NK-92 treated with Interleukin-12 subunit alpha and Interleukin-12 subunit beta, amount 100 ng/mL, for 24 hours (cell line): ENCODE data around the gene HAUS3.

ENCODE experiments used
- DNase-seq: peaks from one replicate; lab custom pipeline; 2025; lab: John Stamatoyannopoulos, UW

HAUS3 gene

DNA sequence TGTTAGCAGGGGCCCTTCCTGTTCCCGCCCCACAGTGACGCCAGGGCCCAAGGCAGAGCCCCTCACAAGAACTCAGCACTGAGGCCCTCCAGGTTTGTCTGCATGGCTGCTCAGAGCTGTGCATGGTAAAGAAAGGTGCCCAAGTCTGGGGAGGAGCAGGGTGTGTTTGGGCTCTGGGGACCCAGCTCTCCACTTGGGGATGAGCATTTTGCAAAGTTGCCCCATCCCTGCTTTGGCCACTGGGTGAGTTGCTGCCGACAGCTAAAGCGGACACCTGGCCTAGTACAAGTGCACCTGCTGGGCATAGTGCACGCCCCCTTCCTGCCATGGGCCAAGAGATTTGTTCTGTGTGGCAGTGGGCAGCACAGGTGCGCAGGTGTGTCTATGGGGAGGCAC is 22.0 kb upstream of the HAUS3 start:
- DNase-seq = no peak

DNA sequence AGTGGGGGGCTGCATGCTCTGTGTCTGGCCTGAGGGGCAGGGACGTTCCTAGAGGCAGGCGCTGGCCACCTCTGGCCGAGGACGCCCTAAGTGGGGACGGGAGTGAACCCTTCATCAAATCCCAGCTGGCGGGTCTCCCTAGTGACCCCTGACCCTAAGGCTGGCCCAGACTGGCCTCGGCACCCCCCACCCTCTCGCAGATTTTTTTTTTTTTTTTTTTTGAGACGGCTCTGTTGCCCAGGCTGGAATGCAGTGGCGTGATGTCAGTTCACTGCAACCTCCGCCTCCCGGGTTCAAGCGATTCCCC is 21.0 kb upstream of the HAUS3 start:
- DNase-seq = no peak

DNA sequence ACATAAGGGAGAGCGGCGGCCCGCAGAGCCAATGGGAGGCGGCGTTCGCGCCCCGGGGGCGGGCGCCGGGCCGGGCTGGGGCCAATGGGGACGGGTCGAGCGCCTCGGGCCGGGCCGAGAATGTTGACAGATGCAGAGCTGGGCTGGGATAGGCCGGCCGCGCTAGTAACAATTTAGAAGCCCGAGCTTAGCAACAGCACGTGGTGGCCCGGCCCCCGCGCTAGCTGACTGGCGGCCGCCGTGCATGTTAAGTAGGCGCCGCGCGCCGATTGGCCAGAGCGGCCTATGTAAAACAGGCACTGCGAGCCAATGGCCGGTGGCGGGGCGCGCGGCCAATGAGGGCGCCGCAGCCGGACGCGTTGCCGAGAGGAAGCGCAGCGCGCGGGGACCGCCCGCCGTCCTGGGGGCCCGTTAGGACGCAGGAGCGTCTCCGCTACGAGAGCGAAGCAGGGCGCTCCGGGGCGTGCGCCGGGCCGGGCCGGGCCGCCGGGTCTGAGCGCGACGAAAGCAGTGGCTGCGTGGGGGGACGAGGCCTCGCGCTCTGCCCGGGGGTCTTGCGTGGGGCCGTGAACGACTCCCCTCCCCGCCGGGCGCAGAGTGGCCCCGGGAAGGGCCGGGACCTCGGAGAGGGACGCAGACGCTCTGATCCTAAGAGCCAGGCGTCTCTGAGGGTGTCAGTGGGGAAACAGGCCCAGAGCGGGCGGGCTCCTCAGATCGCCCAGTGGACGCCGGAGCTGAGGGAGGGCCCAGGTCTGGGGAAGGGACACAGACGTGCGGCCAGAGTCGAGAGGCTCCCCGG is 20.4 kb upstream of the HAUS3 start:
- peak; percentile 98 for DNase-seq

DNA sequence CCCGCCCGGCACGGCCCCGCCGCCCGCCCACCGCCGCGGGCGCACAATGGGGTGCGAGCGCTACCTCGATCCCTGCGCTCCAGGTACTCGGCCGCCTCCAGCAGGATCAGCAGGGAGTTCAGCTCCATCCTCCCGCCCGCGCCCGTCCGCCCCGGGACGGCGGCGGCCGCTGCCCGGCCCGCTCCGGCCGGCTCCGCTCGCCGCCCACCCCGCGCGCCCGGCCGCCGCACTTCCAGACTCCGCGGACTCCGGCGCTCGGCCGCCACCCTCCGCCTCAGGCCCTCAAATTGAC is 19.9 kb upstream of the HAUS3 start, which contains the start of gene MXD4:
Gene MXD4, minus strand, starts transcription at position 257 of the 292 bp plus-strand sequence. Its CDS starts 129 bp downstream, at position 128.
- DNase-seq = no peak

- DNase-seq = peak; percentile 53
Measured at GRCh38 chr4:2261110-2261852, 19.4 kb upstream of the HAUS3 start.

GRCh38 chr4:2260344-2261109 is 18.6 kb upstream of the HAUS3 start:
- DNase-seq = no peak

DNA sequence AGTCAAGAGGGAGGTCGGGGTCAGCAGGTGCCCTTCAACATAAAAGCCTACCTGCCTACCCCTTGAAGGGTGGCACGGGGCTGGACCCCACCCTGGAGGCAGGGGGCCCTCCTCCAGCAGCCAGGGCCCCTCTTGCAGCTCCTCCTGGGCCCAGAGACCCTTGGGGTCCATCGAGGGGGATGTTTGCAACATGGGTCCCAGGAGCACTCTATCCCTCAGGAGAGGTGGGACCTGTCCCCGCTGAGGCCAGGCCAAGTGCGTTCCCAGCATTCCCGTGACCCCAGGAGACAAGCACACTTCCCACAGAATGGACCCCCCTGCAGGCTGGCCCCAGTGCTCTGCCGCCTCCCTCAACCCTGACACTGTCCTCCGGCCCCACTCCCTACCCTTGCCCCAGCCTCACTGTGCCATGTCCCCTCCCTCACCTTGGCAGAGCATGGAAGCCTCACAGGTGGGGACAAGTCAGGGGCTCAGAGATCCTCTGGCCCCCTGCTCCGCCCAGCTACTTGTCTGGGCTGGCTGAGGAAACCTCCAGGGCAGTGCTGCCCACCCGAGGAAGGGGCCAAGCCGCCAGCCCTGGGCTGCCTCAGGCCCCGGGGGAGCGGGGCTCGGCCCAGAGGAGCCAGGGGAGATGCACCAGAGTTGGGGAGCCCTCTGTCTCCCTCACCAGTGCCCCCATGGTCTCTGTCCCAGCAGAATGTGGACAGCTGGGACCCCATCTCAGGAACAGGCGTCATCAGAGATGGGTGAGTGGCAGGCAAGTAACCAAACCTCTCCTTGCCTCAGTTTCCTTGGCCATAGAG is 17.8 kb upstream of the HAUS3 start:
- no peak for DNase-seq

DNA sequence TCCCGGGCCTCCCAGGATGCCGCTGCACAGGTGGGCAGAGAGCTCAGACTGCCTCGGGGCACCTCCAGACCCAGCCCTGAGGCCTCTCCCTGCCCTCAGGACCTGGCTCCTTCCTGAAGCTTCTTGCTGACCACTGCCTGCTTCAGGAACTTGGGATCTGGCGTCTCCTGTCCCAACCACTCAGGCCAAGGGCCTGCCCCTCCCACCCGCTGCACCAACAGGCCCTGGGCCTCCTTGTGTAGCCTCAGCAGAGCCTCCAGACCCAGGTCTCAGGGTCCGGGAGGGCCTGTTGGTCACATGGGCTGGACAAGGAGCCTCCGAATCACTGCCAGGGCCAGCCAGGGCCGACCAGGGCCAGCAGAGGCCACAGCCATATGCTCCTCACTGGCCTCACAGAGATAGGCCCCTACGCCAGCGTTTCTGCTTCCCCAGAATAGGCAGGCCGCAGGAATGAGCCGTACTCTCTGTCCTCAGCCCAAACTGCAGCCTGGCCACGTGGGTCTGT is 17.2 kb upstream of the HAUS3 start:
- no peak for DNase-seq

- no peak for DNase-seq
Measured at GRCh38 chr4:2258091-2259035, 16.4 kb upstream of the HAUS3 start.

- no peak for DNase-seq
Measured at GRCh38 chr4:2257361-2258081, 15.6 kb upstream of the HAUS3 start.

GRCh38 chr4:2256781-2257191 is 14.9 kb upstream of the HAUS3 start:
- no peak for DNase-seq

- DNase-seq = no peak
Measured at GRCh38 chr4:2256156-2256731, 14.3 kb upstream of the HAUS3 start.

DNA sequence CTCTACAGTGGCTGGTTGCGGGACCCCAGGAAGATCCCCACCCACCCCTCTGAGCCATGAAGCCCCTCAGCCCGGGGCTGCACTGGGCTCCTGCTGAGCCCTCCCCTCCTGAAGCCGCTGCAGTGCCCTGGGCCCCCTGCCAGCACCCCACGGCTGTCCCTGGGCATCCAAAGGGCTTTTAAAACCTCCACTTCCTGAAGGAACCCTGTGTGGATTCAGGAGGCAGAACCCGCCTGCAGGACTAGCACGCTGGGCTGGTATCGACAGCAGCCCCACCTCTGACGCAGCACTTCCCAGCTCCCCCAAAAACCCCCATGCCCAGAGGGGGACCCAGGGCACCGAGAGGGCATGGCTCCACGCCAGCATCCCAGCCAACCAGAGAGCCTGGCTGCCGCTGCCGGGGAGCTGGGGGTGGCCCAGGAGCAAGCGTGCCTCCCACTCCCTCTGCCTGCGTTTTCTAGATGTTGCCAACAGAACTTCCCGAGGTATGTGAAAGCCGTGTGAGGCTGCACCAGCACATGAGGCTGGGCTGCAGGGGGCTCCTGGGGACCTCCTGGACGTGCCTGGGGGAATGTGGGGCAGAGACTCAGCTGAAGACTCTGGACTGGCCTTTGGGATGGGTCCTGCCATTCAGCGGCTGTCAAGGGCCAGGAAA is 13.7 kb upstream of the HAUS3 start:
- no peak for DNase-seq

DNA sequence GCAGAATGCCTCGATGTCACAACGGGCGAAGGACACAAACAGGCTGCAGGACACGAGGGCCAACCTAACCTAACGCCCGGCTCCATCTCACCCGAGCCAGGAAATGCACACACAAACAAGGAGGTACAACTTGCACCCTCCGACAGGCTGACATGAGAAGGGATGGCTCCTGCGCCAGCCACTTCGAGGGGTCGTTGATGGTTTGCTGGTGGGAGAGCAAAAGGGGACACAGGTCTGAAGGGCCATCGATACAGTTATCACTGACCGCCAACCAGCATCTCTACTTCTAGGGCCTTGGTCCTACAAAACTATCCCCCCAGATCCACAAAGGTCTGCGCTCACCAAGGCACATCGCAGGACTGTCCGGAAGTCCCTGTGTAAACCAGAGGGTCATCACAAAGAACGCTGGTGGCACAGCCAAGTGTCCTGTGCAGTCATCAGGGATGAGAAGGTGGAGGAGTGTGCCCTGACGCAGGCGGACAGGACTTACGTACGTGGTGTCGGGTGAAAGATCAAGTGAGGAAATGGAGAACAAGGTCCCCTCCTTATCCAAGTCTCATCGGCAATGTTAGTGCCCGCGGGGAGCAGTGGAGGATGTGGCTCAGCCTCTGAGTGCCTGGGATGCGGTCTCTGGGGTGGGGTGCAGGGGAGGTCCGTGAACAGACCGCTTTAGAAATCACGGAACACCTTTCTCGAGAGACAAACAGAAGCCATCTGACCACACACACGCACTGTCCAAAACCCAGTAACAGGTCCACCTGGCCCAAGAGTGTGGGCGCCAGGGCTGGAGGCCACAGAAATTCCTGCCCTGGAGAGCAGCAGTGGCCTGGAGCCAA is 13.0 kb upstream of the HAUS3 start:
- DNase-seq = no peak

DNA sequence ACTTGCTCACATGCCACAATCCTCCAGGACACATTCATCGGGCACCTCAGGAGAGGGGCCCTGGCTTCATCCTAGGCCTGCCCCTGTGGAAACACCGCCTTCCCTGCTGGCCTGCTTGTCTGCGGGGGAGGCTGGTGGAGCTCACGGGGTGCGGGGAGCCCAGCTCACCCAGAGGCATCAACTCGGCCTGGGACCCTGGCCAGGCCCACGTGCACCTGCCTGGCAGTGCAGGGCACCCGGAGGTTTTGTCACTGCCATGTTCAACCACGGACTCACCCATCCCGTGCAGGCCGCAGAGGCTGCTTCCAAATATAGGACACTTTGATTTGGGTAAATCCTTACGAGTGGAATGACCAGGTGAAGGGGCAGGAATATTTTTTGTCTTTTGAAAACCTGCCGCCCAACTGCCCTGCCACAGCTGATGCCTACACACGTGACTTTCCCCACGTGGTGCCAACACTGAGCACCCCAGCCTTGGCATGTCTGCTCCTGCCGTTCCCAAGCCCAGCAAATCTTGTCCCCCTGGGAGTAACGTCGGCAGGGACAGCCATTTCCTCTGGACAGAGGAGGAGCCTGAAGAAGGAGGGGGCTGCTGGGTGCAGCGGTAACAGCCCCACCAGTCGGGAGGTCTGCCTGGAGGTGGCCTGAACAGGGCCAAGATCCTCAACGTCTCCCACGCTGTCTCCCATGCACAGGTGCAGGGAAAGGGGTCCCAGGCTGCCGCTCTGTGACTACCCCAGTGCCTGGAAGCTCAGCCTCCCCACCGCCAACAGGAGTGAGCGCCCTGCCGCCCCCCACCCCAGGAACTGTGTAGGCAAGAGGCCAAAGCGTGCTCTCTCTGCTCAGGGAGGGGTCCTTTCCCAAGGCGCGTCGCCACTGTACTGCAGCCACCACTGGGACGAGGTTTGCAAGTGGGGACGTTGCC is 11.5 kb upstream of the HAUS3 start:
- no peak for DNase-seq

- DNase-seq = no peak
Measured at GRCh38 chr4:2252530-2253091, 10.7 kb upstream of the HAUS3 start.
